ENCODE results near the gene E2F4. TPM values are rescaled to one million over a fixed set of nuclear protein-coding genes. Genes with fewer than 3 reads are reported as not detected.
A peak's percentile ranks its signal among the peaks of the same experiment; 100 is the strongest.

E2F4 gene
- total RNA-seq, 1 experiment from 2014 or later: 75.9 TPM

DNA sequence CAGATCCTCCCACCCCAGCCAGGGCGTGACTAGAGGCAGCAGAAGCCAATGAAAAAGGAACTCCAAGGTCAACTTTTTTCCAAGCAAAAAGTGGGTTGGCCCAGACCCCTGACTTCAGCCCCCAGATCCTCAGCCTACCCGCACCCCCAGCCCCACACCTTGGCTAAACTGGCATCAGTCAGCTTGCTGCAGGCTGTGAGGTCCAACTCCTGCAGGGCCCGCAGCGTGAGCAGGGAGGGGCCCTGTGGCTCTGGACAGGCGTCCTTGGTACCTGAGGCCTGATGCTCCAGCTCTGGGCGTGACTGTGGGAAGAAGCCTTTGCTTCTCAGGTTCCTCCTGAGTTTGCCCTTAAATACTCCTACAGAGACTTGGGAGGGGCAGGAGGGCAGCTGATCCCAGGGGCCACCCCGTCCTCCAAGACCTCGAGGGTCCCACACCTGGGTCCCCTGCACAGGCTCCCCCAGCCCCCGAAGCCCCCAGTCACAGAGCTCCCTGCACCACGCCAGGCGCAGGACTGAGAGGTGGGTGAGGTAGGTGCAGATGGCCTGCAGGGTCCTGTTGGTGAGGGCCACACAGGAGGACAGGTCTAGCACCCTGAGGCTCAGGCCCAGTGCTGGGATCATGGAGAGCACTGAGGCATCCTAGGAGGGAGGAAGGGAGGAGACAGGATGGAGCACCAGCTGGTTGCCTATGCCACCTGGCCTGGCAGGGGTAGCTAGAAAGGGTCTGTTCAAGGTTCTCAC, 16.4 kb downstream of the E2F4 start:
- no peak for DNase-seq (ENCODE audit: low read depth)

DNA sequence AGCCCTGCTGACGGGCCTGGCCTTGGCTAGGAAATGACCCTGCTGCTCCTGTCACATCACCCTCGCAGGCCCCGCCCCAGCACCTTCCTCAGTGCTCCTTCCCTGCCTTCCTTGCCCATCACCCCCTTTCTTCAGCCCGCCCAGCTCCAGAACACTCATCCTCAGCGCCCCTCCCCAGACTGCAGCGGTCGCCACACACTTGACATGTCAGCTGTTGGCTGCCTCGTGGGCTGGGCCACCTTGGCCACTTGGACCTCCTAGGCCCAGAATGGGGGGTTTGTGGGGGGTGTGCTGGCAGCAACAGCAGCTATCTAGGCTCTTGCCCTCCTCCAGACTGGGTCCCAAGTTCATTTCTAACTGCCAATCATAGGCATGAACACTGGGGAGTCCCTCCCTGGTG, 17.6 kb downstream of the E2F4 start:
- DNase-seq (ENCODE audit: low read depth): no peak

DNA sequence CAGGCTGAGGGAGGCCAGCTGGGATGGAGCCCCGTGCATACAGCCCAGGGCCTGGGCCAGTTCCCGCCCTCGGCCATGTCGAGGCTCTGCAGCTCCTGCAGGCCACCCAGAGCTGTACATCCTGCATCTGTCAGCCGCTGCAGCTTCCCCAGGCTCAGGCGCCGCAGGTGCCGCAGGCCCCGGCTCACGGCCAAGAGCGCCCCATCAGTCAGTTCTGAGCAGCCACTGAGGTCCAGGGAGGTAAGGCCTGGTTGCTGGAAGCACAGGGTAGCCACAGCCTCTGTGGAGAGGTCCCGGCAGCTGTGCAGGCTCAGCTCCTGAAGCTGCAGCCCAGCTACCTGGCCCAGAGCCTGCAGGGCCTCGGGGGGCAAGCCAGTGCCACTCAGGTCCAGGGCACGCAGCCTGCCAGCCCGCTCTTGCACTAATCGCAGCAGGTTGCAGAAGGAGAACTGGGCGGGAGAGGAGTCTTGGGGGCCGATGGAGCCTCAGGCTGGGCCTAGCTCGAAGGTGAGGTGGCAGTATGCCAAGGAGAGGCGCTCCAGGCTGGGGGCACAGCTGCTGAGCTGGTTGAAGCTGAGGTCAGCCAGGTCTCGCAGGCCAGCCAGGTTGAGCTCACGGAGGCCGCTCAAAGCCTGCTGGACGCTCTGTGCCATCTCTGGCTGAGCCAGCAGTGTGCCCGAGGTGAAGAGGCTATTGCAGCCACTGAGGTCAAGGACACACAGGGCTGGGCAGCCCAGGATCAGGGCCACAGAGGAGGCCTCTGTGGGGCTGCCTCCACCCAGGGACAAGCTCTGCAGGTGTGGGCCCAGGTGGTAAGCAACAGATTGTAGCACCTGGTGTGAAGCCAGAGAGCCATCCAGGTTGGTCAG, 18.3 kb downstream of the E2F4 start:
- DNase-seq (ENCODE audit: low read depth): no peak

DNA sequence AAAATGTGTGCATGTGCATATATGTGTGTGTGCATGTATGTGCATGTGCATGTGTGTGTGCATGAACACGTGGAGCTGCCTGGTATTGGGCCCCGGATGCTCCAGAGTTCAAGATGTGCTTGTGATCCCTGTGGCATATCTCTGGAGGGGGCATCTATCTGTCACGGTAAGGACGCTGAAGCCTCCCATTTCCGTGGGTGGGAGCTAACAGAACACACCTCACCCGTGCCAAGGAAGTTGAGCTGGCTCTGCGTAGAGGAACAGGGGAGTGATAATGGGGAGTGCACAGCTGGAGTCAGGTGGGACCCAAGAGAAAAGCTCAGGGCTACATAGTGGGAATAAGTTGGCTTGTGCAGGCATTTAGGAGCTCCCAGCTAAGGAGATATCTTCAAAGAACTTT, 19.7 kb downstream of the E2F4 start:
- DNase-seq (ENCODE audit: low read depth): no peak

DNA sequence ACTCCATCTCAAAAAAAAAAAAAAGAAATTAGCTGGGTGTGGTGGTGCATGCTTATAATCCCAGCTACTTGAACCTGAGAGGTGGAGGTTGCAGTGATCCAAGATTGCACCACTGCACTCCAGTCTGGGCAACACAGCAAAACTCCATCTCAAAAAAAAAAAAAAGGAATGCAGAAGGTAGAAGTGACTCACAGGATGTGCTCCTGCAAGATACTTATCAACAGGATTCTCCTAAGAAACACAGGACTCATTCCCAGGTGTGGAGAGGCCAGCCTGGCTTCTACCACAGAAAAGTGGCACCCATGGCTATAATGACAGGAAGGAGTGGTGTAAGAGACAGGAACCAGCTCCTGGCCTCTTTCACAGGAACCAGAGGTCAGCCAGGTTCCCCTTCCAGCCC, 20.8 kb downstream of the E2F4 start:
- no peak for DNase-seq (ENCODE audit: low read depth)

DNA sequence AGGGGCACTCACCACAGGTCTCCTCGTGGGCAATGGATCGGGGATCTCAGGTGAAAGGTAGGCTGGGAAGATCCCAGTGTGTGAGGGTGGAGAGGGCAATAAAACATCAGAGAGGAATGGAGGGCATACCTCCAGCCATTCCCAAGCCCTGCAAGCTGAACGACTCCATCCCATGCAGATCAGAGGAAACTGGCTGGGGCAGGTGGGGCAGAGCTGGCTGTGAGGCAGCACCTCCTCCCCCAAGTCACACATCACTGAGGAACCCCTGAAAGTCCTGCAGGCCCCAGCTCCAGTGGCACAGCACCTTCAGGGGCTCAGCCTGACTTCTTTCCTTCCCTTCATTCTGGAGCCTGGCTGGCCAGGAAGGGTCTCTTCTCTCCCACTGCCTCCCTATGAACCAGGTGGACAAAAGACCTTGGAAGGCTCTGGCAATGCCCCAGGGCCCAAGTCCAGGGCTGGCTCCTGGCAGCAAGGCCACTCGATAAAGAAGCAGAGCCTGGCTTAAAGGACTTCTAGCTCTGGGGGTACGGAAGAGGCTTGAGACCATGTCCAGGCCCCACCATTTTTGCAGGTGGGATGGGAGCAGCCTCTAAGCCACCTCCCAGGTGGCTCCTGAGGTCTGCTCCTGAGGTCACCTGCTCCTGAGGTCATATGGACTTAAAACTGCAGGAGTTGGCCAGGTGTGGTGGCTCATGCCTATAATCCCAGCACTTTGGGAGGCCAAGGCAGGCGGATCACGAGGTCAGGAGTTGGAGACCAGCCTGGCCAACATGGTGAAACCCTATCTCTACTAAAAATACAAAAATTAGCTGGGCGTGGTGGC, 21.5 kb downstream of the E2F4 start:
- DNase-seq (ENCODE audit: low read depth): no peak

DNA sequence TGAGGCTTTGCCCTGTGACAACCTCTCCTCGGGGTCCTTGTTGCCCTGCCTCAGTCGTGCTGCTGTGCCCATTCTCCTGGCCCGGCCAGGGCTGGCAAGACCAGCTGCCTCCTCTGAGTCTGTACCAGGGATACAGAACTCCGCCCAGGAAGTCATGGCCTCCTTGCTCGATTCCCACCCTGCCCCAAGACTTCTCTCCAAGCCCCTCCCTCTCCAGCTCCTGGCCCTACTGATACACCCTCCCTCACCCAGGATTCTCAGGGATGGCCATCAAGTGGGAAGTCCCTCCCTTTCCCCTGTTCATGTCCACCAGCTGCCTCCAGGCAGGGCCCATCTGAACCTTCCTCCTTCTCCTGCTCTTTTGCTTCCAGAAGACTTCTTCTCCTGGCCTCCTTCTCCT, 23.8 kb downstream of the E2F4 start:
- DNase-seq (ENCODE audit: low read depth): no peak

DNA sequence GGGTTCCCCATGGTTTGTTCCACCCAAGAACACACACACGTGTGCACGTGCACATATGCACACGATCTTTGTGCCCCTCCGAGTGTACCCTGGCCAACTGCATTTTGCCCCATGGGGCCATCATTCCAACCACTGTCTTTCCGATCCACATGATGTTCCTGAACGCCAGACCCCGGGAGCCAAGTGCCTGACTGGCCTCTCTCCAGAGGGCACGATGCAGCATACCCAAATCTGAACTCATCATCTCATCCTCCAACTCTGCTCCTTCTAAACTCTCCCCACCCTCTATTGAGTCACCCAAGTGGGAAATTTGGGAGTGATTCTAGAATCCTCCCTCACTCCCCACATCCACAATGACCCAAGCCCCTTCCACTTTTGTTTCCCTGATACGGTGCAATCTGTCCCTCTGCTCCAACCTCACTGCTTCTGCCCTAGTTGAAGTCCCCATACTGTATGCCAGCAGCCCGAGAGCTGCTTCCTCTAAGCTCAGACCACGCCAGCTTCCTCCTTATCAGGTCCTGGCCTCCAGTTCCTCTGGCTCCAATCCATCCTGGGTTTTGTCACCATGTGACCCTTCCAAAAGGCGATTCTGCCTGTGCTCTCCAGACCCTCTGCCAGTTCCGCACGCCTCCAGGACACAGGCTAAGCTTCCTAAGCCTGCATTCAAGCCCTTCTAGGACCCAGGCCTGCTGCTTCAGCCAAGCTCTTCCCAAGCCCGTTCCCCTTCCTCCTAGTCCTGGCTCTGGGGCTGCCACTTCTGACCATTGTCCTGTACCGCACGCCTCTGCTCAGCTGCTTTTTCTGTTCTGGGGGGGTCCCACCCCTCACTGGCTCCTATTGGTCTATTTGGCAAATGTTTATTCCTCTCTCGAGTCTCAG, 24.9 kb downstream of the E2F4 start:
- no peak for DNase-seq (ENCODE audit: low read depth)

DNA sequence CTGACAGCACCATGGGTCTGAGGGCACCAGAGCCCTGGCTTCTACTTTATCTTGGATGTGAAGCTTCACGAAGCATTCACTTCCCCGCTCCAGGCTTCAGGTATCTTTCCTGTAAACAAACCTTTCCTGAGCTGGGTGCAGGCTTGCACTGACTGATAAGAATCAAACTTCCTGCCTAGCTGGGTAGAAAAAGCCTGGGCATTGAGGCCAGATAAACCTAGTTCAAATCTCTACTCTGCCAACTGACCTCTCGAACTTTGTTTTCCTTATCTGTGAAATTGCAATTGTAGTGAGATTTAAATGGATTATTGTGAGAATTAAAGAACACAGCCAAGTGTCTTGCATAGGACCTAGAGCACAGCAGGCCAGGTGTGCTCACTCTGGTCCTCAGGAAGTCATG, 32.0 kb downstream of the E2F4 start:
- no peak for DNase-seq (ENCODE audit: low read depth)

DNA sequence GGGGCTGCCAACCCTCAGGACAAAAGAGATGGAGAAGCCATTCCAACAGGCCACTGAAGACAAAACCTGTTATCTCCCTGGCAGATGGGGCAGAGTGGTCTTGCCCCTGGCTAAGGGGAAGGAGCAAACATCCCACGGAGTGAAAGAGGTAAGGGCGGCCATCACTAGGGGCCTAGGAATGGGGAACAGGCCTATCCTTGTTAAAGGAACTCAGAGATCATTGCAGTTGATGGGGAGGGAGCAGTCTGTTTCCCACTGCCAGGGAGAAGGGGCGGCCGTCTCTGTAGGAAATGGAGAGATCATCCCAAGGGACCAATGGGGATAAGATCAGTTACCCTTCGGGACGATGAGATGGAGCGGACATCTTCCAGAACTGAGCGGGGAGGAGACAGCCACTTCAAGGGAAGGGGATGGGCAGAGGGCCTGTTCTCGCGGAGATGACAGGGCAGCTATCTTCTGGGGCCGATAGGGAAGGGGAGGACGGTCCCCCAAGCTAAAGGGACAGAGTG, 34.4 kb downstream of the E2F4 start:
- DNase-seq (ENCODE audit: low read depth): no peak

DNA sequence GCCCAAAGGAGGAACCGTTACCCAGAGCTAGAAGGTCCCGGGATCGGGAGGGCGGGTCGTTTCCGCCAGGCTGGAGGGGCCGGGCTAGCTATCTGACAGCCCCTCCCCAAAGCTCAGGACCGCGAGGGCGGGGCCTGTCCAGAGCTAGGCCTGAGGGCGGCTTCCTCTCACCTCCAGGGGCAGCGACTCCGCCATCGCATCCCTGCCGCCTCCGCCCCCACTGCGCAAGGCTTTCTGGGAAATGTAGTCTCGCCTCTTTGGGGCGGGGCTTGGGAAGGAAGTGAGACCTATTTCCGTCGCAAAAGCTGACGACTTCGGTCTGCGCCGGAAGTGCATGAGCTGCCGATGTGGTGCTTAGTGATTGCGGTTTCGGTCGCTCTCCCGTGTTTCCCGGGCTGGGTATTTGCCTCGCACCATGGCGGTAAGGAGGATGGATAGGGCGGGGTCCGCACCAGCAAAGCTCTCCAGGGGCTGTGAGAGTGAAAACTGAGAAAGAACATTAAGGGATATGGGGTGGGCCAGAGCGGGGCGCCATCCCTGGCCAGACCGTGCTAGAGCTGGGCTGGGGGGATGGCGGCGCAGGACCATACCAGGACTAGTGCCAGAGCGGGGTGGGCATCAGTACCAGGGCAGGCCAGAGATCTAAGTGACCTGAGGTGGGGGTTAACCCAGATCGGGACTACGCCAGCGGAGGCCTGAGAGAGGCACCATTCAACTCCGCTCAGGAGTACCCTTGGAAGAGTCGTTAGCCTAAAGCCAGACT, 35.0 kb downstream of the E2F4 start, which contains the start of gene TMEM208:
Gene TMEM208 (plus strand): TSS at position 327 of the 763 bp plus-strand sequence. CDS start 89 bp downstream, at position 416.
- DNase-seq (ENCODE audit: low read depth): peak; percentile 99

DNA sequence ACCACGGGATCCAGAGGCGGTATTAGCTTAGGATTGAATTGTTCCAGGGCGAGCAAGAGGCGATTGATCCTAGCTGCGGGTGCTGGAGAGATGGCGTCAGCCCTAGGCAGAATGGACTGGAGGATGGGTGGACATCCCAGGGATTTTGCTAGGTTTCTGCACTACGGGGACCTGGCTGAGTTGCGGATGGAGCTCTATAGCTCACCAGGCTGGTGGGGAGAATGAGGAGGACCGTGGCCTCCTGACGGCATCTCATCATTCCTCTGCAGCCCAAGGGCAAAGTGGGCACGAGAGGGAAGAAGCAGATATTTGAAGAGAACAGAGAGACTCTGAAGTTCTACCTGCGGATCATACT, 35.6 kb downstream of the E2F4 start:
- no peak for DNase-seq (ENCODE audit: low read depth)

DNA sequence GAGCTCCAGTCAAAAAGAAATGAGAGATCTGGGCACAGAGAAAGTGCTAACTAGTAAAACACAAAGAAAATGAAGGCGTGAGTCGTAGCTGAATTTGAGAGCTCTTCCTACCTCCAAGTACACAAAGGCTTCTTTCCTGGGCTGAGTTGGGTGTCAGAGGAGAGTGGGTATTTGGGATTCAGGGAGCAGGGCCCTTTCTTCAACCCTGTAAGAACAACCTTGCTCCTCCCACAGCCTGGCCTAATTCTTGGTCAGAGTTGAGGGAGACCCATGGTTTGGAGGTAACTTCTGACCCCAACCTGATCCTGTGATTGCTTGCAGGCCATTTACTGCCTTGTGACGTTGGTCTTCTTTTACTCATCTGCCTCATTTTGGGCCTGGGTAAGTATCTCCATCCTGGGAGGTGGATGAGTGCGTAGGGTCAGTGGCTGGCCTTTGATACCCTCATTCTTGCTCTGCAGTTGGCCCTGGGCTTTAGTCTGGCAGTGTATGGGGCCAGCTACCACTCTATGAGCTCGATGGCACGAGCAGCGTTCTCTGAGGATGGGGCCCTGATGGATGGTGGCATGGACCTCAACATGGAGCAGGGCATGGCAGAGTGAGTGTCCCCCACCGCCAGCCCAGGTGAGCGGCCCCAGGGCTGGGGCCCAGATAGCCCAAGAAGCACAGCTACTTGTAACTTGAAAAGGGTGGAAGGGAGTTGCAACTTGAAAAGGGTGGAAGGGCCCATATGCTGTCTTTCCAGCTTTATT, 36.3 kb downstream of the E2F4 start:
- no peak for DNase-seq (ENCODE audit: low read depth)

DNA sequence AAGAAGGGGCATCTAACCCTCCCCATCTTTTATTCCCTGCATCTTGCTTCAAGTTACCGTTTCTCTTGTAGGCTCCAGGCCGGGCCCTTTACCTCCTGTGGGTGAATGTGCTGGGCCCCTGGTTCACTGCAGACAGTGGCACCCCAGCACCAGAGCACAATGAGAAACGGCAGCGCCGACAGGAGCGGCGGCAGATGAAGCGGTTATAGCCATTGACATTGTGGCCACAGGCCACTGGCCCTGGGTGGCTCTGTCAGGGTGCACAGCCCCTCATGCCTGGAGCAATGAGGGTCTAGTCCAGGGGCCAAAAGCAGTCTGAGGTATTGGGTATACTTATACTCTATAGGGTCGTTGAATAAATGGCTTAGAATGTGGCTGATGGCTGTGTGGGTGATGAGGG, 37.0 kb downstream of the E2F4 start:
- DNase-seq (ENCODE audit: low read depth): no peak

DNA sequence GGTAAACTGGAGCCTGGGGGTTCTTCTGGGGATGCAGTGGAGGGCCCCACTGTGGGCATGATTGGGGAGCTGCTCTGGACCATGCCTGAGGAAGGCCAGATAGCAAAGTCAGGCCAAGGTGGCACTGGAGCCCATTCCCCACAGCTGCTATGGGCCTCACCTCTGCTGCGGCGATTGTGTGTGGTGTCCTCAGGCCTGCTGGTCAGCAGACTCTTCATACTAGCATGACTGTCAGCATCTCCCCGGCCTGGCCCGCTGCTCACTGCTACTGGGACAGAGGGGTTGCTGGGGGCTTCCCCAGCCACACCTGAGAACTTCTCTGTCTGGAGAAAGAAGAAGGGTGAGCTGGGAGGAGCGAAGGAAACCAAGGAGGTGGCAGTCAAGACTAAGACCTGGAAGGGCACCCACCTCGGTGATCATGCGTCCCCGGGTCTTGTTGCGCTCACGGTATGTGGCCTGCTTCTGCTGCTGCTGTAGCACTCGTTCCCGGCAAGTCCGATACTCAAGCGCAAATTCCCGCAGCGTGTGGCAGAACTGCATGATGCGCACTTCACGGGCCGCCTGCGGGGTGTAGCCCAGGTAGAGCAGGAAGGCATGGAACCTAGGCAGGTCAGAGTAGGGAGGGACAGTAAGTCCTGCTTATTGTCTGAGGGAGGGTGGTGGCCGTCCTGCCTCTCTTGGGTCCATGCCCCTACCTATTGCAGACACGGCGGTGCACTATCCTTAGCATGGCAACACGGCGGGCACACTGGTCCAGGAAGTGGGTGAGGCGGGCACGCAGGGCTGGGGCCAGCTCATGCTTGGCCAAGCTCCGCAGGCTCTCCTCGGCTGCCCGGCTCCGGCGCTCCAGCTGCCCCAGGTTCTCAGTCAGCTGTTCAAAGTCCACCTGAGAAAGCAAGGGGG, 38.2 kb downstream of the E2F4 start:
- DNase-seq (ENCODE audit: low read depth): no peak

DNA sequence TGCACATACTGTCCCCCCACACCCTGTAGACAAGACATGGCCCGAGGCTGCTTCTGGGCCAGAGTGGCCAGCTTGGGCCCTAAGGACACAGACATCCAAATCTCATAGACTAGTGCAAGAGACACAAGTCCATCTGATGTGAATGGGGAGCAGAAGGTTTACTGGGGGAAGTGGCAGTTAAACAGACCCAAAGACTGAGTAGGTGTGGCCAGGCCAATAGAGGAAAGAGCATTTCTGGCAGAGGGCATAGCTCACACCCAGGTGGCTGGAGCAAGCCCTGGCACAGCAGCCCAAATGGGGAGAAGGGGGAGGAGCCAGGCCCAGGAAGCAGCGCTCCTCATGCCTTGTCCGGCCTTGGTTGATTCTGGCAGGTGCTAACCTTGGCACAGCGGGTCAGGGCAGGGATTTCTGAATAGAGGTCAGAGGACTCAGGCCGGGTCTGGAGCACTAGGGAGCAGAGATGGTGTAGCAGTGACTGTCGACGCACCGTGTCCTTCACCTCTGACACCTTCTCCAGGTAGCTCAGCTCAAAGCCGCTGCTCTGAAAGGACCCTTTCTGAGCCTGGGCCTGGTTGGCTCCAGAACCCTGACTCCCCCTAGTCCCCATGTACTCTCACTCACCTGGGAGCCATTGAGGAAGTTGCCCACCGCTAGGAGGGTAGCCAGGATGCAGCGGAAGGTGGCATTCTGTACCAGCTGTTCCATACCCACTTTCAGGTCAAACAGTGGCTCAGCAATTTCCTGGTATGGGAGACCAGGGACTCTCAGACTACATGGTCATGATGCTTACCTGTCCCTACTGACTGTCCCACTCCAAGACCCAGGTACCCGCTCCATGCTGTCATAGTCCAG, 39.1 kb downstream of the E2F4 start:
- no peak for DNase-seq (ENCODE audit: low read depth)

DNA sequence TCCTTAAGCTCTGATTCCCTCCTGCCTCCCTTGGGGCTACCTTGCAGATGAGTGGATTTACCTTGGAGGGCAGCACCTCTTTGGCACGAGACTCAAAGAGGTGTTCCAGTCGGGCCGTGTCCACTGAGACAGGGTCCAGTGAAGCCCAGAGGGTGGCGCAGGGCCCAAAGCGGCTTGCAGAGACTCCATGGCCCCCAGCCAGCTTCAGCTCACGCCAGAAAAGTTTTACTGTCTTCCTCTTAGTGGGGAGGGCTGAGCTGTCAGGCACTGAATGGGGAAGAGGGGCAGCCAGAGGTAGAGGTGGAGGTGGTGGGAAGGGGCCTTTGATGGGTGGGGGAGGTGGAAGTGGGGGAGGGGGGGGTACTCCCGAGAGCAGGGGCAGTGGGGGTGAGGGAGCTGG, 41.6 kb downstream of the E2F4 start:
- no peak for DNase-seq (ENCODE audit: low read depth)

DNA sequence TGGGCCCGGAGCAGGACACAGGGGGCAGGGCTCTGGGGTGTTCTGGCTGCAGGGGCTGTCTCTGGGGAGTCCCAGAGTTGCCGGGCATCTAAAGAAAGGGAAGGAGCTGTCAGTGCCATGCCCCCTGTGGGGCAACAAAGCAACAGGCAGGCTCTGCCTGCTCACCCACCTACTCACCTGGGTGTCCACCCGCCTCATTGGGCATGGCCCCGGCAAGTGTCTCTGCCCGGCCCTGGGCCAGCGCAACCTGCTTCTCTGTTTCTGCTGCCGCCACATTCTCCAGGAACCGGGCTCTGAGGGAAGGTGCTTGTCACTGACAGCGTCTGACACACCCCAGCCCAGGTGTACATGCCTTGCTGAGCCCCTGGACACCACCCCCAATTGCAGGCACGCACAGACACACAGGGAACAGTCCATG, 42.2 kb downstream of the E2F4 start:
- DNase-seq (ENCODE audit: low read depth): no peak
